Measurements from ENCODE around the gene RGS3.
A peak's percentile ranks its signal among the peaks of the same experiment; 100 is the strongest.

RGS3 gene

GRCh38 chr9:113585555-113585954, 122.0 kb downstream of the RGS3 start:
- DNase-seq (ENCODE audit: low spot score): no peak

- DNase-seq (ENCODE audit: low spot score): no peak
Observed at GRCh38 chr9:113587471-113588031, 124.0 kb downstream of the RGS3 start.

GRCh38 chr9:113588242-113588810, 124.8 kb downstream of the RGS3 start:
- DNase-seq (ENCODE audit: low spot score): no peak

GRCh38 chr9:113588936-113589335, 125.4 kb downstream of the RGS3 start:
- no peak for DNase-seq (ENCODE audit: low spot score)

- no peak for DNase-seq (ENCODE audit: low spot score)
Observed at GRCh38 chr9:113589407-113589806, 125.9 kb downstream of the RGS3 start.

- DNase-seq (ENCODE audit: low spot score): peak; percentile 35
Observed at GRCh38 chr9:113589890-113590289, 126.4 kb downstream of the RGS3 start.

GRCh38 chr9:113590389-113590788, 126.9 kb downstream of the RGS3 start:
- no peak for DNase-seq (ENCODE audit: low spot score)

GRCh38 chr9:113590991-113591898, 127.7 kb downstream of the RGS3 start:
- DNase-seq (ENCODE audit: low spot score): no peak

GRCh38 chr9:113591899-113592625, 128.5 kb downstream of the RGS3 start:
- DNase-seq (ENCODE audit: low spot score): no peak

- DNase-seq (ENCODE audit: low spot score): no peak
Observed at GRCh38 chr9:113592876-113593575, 129.5 kb downstream of the RGS3 start.

GRCh38 chr9:113593682-113594281, 130.3 kb downstream of the RGS3 start:
- DNase-seq (ENCODE audit: low spot score): no peak

GRCh38 chr9:113594484-113595299, 131.2 kb downstream of the RGS3 start:
- DNase-seq (ENCODE audit: low spot score): no peak

GRCh38 chr9:113596616-113597320, 133.2 kb downstream of the RGS3 start:
- no peak for DNase-seq (ENCODE audit: low spot score)

GRCh38 chr9:113597390-113598241, 134.1 kb downstream of the RGS3 start:
- DNase-seq (ENCODE audit: low spot score): no peak

- DNase-seq (ENCODE audit: low spot score): no peak
Observed at GRCh38 chr9:113598451-113598850, 134.9 kb downstream of the RGS3 start.

GRCh38 chr9:113598883-113599282, 135.4 kb downstream of the RGS3 start:
- DNase-seq (ENCODE audit: low spot score): no peak

GRCh38 chr9:113599646-113600022, 136.1 kb downstream of the RGS3 start:
- no peak for DNase-seq (ENCODE audit: low spot score)

GRCh38 chr9:113600023-113600823, 136.7 kb downstream of the RGS3 start:
- DNase-seq (ENCODE audit: low spot score): no peak
